Body of pancreas (tissue), 4 donors: Measurements from ENCODE around the gene UPK3A.

Experiments used
- POLR2A ChIP-seq, 3 donors: fragments of 450-650 bp; IDR thresholded peaks; one replicate each; pipeline ENCODE4 v1.6.1; 2016; ENCODE audit warnings: antibody characterized with exemption in 3 of 3, mild to moderate bottlenecking in 2 of 3
- TF ChIP-seq, protein P1 (sequence below), 7 experiments: fragments of 450-650 bp in 4 of 7; fragments of 200-600 bp in 3 of 7; sonication (generic) in 3 of 7; IDR thresholded peaks; one replicate each; pipeline ENCODE4 v1.5.1; 2016 to 2019; ENCODE audit warnings: antibody characterized with exemption in 7 of 7

DNA sequence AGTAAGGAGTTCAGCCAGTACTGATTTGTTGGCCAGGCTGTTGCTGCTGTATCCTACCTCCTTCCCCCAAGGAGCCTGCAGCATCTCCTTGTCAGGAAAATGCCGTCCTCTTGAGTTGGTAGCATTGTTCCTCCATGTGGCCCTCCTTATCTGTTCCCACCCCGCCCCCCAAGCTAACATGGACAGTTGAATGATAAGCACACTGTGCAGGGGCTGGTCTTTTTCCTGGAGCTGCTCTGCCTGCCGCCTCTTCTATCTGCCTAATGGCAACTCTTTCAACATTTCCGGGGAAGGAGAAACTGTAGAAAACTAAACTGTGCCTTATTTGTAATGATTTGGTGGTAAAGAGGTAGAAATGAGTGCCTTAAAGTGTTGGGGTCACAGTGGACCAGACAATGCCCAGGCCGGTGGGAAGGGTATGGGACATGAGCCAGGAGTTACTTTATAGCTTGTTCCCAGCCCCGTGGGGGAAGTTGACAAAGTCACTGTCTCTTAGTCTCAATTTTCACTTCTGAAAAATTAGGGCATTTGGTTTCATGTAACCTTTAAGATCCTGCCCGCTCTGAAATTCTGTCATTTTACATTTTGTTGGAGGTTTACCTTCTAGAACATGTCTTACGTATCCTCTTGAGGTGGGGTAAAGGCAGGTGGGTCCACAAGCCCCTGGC lies 29.4 kb downstream of the UPK3A start:
- TF ChIP-seq, protein P1, sequence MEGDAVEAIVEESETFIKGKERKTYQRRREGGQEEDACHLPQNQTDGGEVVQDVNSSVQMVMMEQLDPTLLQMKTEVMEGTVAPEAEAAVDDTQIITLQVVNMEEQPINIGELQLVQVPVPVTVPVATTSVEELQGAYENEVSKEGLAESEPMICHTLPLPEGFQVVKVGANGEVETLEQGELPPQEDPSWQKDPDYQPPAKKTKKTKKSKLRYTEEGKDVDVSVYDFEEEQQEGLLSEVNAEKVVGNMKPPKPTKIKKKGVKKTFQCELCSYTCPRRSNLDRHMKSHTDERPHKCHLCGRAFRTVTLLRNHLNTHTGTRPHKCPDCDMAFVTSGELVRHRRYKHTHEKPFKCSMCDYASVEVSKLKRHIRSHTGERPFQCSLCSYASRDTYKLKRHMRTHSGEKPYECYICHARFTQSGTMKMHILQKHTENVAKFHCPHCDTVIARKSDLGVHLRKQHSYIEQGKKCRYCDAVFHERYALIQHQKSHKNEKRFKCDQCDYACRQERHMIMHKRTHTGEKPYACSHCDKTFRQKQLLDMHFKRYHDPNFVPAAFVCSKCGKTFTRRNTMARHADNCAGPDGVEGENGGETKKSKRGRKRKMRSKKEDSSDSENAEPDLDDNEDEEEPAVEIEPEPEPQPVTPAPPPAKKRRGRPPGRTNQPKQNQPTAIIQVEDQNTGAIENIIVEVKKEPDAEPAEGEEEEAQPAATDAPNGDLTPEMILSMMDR (IDR thresholded peaks at IDR 0.05), result no peak
- no peak for TF ChIP-seq POLR2A (IDR thresholded peaks at IDR 0.05)
